Muscle layer of colon (tissue), 2 donors: ENCODE data around the gene COL4A5.

ENCODE experiments used
- H3K27ac ChIP-seq: one replicate; pipeline ENCODE4 v1.7.0; 2013; ENCODE audit warnings: low read depth, mild to moderate bottlenecking, low read length, moderate library complexity
- H3K27me3 ChIP-seq, 2 donors: one replicate each; pipeline ENCODE4 v1.7.0; 2013; ENCODE audit warnings: low read length in 2 of 2, mild to moderate bottlenecking in 2 of 2; ENCODE audit not compliant: insufficient read depth in 2 of 2, control insufficient read depth in 1 of 2
- H3K36me3 ChIP-seq: one replicate; pipeline ENCODE4 v1.7.0; 2013; ENCODE audit warnings: mild to moderate bottlenecking, low read length; ENCODE audit not compliant: insufficient read depth
- H3K4me1 ChIP-seq: one replicate; pipeline ENCODE4 v1.7.0; 2013; ENCODE audit warnings: mild to moderate bottlenecking, low read length; ENCODE audit not compliant: insufficient read depth
- H3K4me3 ChIP-seq, 2 donors: one replicate each; pipeline ENCODE4 v1.7.0; 2013; ENCODE audit warnings: low read length in 2 of 2, low read depth in 1 of 2, mild to moderate bottlenecking in 1 of 2, moderate library complexity in 1 of 2
- H3K9ac ChIP-seq: one replicate; pipeline ENCODE4 v1.7.0; 2013; ENCODE audit warnings: low read length
- H3K9me3 ChIP-seq: one replicate; pipeline ENCODE4 v1.7.0; 2013; ENCODE audit warnings: mild to moderate bottlenecking, low read length
- donor health status: abdominal sarcoma.
- donor health status: Adenocarcinoma of cecum.

Gene COL4A5

DNA sequence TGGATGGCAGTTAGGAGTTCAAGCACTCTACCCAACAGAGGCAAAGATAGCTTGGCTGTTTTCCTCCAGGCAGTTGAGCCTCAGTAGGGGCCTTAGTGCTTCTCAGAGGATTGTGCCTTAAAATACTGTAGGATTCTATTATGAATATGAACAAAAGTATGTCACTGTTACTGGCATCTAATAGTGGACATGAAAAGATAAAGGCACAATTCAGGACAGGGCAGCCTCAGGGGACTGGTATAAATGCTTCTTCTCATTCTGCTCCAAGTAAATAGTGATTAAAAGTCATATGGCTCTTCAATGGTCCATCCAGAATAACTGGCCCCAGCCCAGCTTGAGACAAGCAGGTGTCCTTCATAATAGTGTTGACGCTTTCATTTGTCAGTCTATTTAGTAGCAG is 19.2 kb upstream of the COL4A5 start:
- Histone ChIP-seq H3K27ac (no peak overlapping the region), H3K4me3 (no peak overlapping the region), H3K9me3 (no peaks in the 10 kb centered on the region), H3K9ac (no peak overlapping the region), H3K36me3 (no peaks in the 10 kb centered on the region), H3K27me3 (peaks cover 3 to 4% of the 10 kb centered on the region in 2 donors), H3K4me1 (no peaks in the 10 kb centered on the region)

GRCh38 chrX:108426262-108426661 is 13.4 kb upstream of the COL4A5 start:
- Histone ChIP-seq H3K27ac (no peak overlapping the region), H3K9me3 (no peaks in the 10 kb centered on the region), H3K9ac (no peak overlapping the region), H3K36me3 (no peaks in the 10 kb centered on the region), H3K4me3 (no peak overlapping the region), H3K4me1 (no peaks in the 10 kb centered on the region), H3K27me3 (peaks cover 4 to 8% of the 10 kb centered on the region in 2 donors)

DNA sequence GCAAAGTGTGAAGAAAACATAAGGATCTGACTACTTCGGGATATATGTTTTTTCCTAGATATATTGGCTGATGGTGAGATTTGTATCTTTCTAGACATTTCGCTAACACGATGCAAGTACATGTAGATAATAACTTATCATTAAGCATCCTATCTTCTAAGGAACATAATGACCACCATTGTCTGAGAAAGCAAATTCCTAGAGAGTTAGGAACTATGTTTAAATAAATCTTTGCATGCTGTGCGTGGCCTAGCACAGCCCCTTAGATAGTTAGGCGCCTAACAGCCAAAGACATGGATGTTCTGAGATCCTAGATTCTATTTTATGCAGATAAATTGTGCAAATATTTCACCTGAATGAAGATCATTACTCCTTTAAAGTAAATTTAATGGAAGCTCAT is 4.4 kb upstream of the COL4A5 start:
- peaks cover 10 to 21% of the 10 kb centered on the region in 2 donors for H3K27me3 ChIP-seq
- no peak overlapping the region for H3K27ac ChIP-seq
- H3K4me1 ChIP-seq: no peaks in the 10 kb centered on the region
- no peaks in the 10 kb centered on the region for H3K36me3 ChIP-seq
- no peak overlapping the region for H3K9ac ChIP-seq
- H3K4me3 ChIP-seq: no peak overlapping the region
- H3K9me3 ChIP-seq: no peaks in the 10 kb centered on the region

GRCh38 chrX:108437349-108438109 is 2.1 kb upstream of the COL4A5 start:
- Histone ChIP-seq H3K9me3 (no peaks in the 10 kb centered on the region), H3K9ac (no peak overlapping the region), H3K36me3 (no peaks in the 10 kb centered on the region), H3K27me3 (peaks cover 14 to 24% of the 10 kb centered on the region in 2 donors), H3K4me3 (no peak overlapping the region), H3K27ac (no peak overlapping the region), H3K4me1 (no peaks in the 10 kb centered on the region)

DNA sequence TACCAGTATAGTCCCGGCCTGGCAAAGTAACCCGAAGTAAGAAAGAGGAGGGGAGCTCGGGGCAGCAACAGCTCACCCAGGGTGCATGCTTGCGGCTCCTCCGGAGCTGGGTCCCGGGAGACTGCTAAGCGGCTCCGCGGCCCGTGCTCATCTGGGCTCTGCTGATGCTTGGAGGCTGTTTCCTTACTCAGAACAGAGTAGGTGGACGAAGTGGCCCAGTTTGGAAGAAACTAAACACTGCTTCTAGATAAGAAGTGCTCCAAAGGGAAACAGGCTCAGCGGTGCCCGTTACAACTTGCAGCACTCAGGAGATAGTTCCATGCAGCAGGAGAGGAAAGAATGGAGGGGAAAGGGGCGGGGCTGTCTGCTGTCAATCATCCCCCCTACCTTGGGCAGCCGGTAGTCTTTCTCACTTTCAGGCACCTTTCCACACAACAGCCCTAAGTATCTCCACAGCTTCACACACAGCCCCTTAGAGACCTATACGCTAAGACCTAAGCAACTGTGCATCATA is 1.5 kb upstream of the COL4A5 start, which contains the start of gene COL4A6:
TSS of gene COL4A6 (minus strand) at position 313 of the 514 bp plus-strand sequence. CDS start at position 87, 226 bp downstream.
- Histone ChIP-seq H3K9me3 (no peaks in the 10 kb centered on the region), H3K4me3 (no peak within 1 kb of the TSS), H3K9ac (no peak within 1 kb of the TSS), H3K36me3 (no peaks in the 10 kb centered on the region), H3K27me3 (peaks cover 14 to 24% of the 10 kb centered on the region in 2 donors), H3K4me1 (no peaks in the 10 kb centered on the region), H3K27ac (no peak within 1 kb of the TSS)

DNA sequence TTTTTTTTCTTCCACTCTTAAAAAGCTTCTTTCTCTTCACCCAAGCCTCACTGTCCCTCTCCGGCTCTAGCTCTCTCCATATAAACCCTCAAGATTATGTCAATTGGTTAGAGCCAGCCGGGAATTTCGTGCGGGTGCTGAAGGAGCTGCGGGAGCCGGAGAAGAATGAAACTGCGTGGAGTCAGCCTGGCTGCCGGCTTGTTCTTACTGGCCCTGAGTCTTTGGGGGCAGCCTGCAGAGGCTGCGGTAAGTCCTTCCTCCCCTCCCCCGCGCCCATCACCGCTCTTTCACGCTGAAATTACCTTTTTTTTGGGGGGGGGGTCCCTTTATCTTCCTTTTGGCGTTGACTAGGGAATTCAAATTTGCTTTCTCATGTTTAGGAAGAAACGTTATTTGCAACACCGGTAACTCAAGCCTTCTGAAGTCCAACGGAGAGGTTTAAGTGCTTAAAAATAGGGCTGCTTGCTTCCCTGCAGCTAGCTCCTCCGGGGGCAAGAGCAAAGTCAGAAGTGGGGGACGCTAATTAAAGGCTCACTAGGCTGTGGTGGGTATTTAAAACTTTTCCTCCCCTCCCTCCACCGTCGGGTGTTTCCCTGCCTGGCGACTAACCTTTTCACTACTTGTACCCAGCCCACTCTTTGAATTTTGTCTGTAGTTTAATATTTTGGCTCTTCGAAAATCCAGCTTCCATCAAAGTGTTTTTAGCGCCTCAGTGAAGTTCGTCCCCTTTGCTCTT is 491 bp downstream of the COL4A5 start:
- H3K9ac ChIP-seq: no peak overlapping the region
- H3K36me3 ChIP-seq: no peaks in the 10 kb centered on the region
- no peaks in the 10 kb centered on the region for H3K4me1 ChIP-seq
- peaks cover 14 to 24% of the 10 kb centered on the region in 2 donors for H3K27me3 ChIP-seq
- H3K27ac ChIP-seq: no peak overlapping the region
- peak overlapping the region; percentile 30 to 49 for H3K4me3 ChIP-seq
- no peaks in the 10 kb centered on the region for H3K9me3 ChIP-seq

DNA sequence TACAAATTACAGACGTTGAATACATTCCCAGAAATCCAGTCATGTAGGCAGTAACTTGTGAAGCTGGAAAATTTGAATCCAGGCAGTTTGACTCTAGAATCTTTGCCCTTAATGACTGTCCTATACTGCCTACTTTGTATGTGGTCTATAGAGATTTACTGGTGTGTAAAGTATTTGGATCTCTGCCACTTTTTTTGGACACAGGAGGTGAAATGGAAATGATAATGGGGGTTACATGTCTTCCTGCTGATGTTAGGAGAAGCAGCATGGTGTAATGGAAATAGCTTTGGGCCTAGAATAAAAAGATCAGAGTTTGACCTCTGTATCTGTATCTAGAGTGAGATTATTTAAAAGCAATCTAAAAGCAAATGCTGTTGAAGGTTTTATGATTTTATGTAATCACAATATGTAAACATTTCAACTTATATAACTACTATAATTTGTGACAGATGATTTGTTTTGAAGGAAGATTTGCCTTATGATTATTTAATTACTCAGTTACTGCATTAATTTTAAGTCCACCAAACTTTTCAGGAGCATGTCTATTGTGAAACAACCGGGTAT is 3.3 kb downstream of the COL4A5 start:
- H3K27ac ChIP-seq: no peak overlapping the region
- H3K36me3 ChIP-seq: no peaks in the 10 kb centered on the region
- H3K27me3 ChIP-seq: peaks cover 14 to 20% of the 10 kb centered on the region in 2 donors
- no peaks in the 10 kb centered on the region for H3K9me3 ChIP-seq
- H3K9ac ChIP-seq: no peak overlapping the region
- no peaks in the 10 kb centered on the region for H3K4me1 ChIP-seq
- no peak overlapping the region for H3K4me3 ChIP-seq

DNA sequence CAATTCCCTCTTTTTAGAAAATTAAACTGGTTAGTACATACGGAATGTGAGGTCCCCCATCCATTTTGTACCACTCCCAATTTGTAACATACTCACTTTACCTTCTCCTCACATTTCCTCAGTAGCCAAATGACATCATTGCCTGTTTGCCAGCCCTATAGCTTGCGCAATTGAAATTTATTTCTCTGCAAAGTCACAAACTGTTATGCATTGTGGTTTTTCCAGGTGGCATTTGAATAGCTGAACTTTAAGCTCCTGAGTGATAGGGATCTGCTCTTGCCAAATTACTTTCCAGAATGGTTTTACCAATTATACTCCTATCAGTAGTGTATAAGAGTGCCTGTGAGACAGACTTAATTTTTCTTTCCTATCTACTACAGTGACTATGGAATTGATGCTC is 7.7 kb downstream of the COL4A5 start:
- no peaks in the 10 kb centered on the region for H3K9me3 ChIP-seq
- no peaks in the 10 kb centered on the region for H3K27me3 ChIP-seq
- no peaks in the 10 kb centered on the region for H3K4me1 ChIP-seq
- H3K4me3 ChIP-seq: no peak overlapping the region
- H3K36me3 ChIP-seq: no peaks in the 10 kb centered on the region
- no peak overlapping the region for H3K9ac ChIP-seq
- no peak overlapping the region for H3K27ac ChIP-seq

DNA sequence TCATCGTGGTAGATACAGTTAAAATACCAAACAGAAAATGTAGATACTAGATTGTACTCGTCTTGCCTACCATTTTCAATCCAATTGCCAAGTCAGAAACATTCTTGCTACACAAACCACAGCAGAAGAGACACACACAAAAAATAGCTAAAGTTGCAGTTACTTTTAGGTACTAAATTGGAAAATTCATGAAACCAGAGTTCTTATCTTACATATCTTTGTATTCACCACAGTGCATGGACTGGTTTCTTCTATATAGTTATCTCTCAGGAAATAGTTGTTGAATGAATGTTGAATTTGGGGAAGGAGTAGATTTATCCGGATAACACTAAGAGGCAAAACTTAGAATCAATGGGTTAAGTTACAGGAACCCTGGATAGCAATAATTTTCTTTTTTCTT is 14.2 kb downstream of the COL4A5 start:
- no peaks in the 10 kb centered on the region for H3K36me3 ChIP-seq
- no peak overlapping the region for H3K9ac ChIP-seq
- no peaks in the 10 kb centered on the region for H3K27me3 ChIP-seq
- no peaks in the 10 kb centered on the region for H3K4me1 ChIP-seq
- H3K4me3 ChIP-seq: no peak overlapping the region
- H3K27ac ChIP-seq: no peak overlapping the region
- no peaks in the 10 kb centered on the region for H3K9me3 ChIP-seq

DNA sequence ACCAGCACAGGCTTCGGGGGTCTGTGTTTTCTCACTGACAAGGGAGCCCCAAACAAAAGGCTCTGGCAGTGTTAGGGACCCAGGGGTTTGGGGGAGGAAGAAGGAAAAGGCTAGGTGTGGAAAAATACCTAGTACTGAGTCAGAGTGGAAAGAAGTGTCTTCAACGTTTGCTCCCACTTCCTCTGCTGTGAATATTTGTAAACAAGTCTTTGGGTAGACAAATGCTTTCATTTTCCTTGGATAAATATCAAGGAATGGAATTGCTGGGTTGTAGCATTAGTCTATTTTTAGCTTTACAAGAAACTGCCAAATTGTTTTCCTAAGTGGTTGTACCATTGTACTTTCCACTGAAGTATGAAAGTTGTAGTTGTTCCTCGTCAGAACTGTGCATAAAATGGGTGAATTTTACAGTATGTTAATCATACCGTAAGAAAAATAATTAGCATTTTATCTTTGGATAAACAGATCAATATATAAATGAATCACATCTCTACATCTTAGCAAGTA is 17.4 kb downstream of the COL4A5 start:
- H3K9me3 ChIP-seq: no peaks in the 10 kb centered on the region

DNA sequence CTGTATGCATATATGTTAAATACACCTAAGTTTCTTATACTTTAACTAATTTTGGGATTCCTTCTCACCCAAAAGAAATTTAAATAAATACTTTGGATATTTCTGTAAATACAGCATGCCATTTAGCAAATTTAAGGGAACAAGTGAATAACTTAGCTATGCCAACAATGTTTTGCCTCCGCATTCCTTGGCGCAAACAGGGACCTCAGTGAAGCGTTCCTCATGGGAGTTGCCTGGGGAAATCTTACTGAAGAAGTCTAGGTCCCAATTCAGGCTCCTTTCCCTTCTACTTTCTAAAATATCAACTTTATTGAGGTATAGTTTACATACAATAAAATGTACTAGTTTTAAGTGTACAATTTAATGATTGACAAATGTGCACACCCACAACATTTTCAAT is 25.0 kb downstream of the COL4A5 start:
- Histone ChIP-seq H3K36me3 (no peaks in the 10 kb centered on the region), H3K9me3 (no peaks in the 10 kb centered on the region), H3K9ac (no peak overlapping the region), H3K27ac (no peak overlapping the region), H3K27me3 (no peaks in the 10 kb centered on the region), H3K4me1 (no peaks in the 10 kb centered on the region), H3K4me3 (no peak overlapping the region)

More for the DNA sequence above, 17.4 kb downstream of the COL4A5 start:
- Histone ChIP-seq H3K27ac (no peak overlapping the region), H3K36me3 (no peaks in the 10 kb centered on the region), H3K27me3 (no peaks in the 10 kb centered on the region), H3K9ac (no peak overlapping the region), H3K4me3 (no peak overlapping the region), H3K4me1 (no peaks in the 10 kb centered on the region)
